ENCODE results near the gene SCYGR1. TPM values are rescaled to one million over a fixed set of nuclear protein-coding genes. Genes with fewer than 3 reads are reported as not detected.
A peak's percentile ranks its signal among the peaks of the same experiment; 100 is the strongest.
"Not testable (repeated sequence)": the region's sequence is repeated elsewhere in the genome, so short reads cannot be mapped to it uniquely, and the experiment has no call there.

SCYGR1 gene
- not detected for total RNA-seq

GRCh38 chr2:227387583-227387982, at the start of gene SCYGR1:
Gene SCYGR1 (minus strand): TSS chr2:227387949. CDS start chr2:227387949, 0 bp downstream.
- H3K36me3 ChIP-seq; H3K27ac ChIP-seq; H3K9me3 ChIP-seq; intact Hi-C loops (cut with DNase I); H3K27me3 ChIP-seq; H3K4me1 ChIP-seq; H3K4me3 ChIP-seq: not testable (repeated sequence)
- peak in 1 of 2 donors; percentile 31 for DNase-seq (ENCODE audit: low spot score in 2 of 2)

GRCh38 chr2:227436436-227437174, 48.9 kb upstream of the SCYGR1 start:
- H3K4me1 ChIP-seq: no peaks in the 10 kb centered on the region
- no peak for TF ChIP-seq CTCF (IDR thresholded peaks at IDR 0.05)
- no peaks in the 10 kb centered on the region for H3K27me3 ChIP-seq
- H3K36me3 ChIP-seq: no peaks in the 10 kb centered on the region
- DNase-seq (ENCODE audit: low spot score in 2 of 2): no peak
- no peak overlapping the region for H3K4me3 ChIP-seq
- intact Hi-C loops (cut with DNase I): no loop called here
- H3K27ac ChIP-seq: no peak overlapping the region
- peaks cover 6 to 12% of the 10 kb centered on the region in 2 donors for H3K9me3 ChIP-seq

- H3K4me1 ChIP-seq: no peaks in the 10 kb centered on the region
- TF ChIP-seq CTCF (IDR thresholded peaks at IDR 0.05): no peak
- H3K27ac ChIP-seq: no peak overlapping the region
- no peaks in the 10 kb centered on the region for H3K36me3 ChIP-seq
- intact Hi-C loops (cut with DNase I): no loop called here
- no peak for DNase-seq (ENCODE audit: low spot score in 2 of 2)
- peaks cover 6 to 12% of the 10 kb centered on the region in 2 donors for H3K9me3 ChIP-seq
- H3K27me3 ChIP-seq: no peaks in the 10 kb centered on the region
- no peak overlapping the region for H3K4me3 ChIP-seq
Observed at GRCh38 chr2:227433171-227433570, 45.4 kb upstream of the SCYGR1 start.

- intact Hi-C loops (cut with DNase I): no loop called here
- TF ChIP-seq CTCF (IDR thresholded peaks at IDR 0.05): no peak
- H3K4me1 ChIP-seq: no peaks in the 10 kb centered on the region
- no peak overlapping the region for H3K4me3 ChIP-seq
- H3K9me3 ChIP-seq: peaks cover 6 to 12% of the 10 kb centered on the region in 2 donors
- H3K27ac ChIP-seq: no peak overlapping the region
- H3K27me3 ChIP-seq: no peaks in the 10 kb centered on the region
- H3K36me3 ChIP-seq: no peaks in the 10 kb centered on the region
- no peak for DNase-seq (ENCODE audit: low spot score in 2 of 2)
Observed at GRCh38 chr2:227430639-227431038, 42.9 kb upstream of the SCYGR1 start.

GRCh38 chr2:227428731-227429285, 41.1 kb upstream of the SCYGR1 start:
- Histone ChIP-seq H3K4me1 (no peaks in the 10 kb centered on the region), H3K9me3 (peaks cover 6 to 12% of the 10 kb centered on the region in 2 donors), H3K27ac (no peak overlapping the region), H3K36me3 (no peaks in the 10 kb centered on the region), H3K27me3 (no peaks in the 10 kb centered on the region), H3K4me3 (no peak overlapping the region)
- no peak for DNase-seq (ENCODE audit: low spot score in 2 of 2)
- no peak for TF ChIP-seq CTCF (IDR thresholded peaks at IDR 0.05)
- intact Hi-C loops (cut with DNase I): no loop called here

- no peak for DNase-seq (ENCODE audit: low spot score in 2 of 2)
- Histone ChIP-seq H3K27me3 (no peaks in the 10 kb centered on the region), H3K4me1 (no peaks in the 10 kb centered on the region), H3K27ac (no peak overlapping the region), H3K9me3 (no peaks in the 10 kb centered on the region), H3K36me3 (no peaks in the 10 kb centered on the region), H3K4me3 (no peak overlapping the region)
- TF ChIP-seq CTCF (IDR thresholded peaks at IDR 0.05): no peak
- intact Hi-C loops (cut with DNase I): no loop called here
Observed at GRCh38 chr2:227423656-227424499, 36.1 kb upstream of the SCYGR1 start.
